ENCODE results near the gene ARHGAP32.

Gene ARHGAP32

DNA sequence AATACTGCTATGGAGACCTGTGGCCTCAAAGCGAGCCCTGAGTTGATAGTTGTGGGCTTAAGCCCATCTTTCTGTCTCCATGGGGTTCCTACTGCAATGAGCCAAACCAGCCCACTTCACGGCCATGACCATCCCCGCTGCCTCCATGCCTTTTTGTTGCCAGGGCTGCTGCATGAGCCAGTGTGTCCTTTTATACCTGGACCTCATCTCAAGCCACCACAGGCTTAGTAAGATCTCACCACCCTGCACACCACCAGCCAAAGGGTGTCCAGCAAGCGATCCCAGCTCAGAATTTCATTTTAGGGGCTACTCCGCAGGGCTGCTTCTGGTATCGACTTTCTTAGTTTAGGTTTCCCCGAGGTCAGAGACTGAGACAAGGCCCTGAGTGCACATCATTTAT is 257.8 kb downstream of the ARHGAP32 start:
- DNase-seq (ENCODE audit: low read depth in 2 of 2): no peak
- H3K4me3 ChIP-seq (replicated peaks in 1 of 2; ENCODE audit: low read depth in 2 of 2, low read length in 2 of 2): no peak overlapping the region

DNA sequence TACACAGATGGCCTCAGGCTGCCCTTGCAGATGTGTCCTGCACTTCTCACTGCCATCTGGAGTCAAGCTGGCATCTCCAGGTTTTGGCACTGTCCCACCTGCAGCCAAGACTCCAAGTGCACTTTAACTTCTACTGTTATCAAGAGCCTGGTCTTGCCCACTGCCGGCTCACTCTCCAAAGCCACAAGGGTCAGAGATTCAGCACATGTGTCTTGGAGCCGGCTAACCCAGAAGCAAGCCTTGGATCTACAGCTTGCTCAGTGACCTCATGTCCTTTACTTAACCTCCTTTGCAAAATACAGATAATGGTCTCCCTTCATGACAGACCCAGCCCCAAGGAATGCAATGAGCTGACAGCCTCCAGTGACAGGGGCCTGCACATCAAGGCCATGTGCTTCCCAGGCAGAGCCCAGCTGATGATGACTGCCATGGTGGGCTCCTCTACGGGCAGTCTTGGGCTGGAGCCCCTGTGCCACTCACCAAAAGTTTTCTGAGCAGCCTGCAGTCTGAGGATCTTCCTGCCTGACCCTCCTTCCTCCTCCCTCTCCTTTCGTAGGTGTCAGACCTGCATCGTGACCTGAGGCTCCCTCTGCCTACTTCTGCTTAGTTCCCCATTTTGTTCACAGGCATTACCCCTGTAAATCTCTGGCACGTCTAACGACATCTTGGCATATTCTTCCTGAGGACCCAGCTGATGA is 258.5 kb downstream of the ARHGAP32 start:
- DNase-seq (ENCODE audit: low read depth in 2 of 2): no peak
- TF ChIP-seq, protein P1, sequence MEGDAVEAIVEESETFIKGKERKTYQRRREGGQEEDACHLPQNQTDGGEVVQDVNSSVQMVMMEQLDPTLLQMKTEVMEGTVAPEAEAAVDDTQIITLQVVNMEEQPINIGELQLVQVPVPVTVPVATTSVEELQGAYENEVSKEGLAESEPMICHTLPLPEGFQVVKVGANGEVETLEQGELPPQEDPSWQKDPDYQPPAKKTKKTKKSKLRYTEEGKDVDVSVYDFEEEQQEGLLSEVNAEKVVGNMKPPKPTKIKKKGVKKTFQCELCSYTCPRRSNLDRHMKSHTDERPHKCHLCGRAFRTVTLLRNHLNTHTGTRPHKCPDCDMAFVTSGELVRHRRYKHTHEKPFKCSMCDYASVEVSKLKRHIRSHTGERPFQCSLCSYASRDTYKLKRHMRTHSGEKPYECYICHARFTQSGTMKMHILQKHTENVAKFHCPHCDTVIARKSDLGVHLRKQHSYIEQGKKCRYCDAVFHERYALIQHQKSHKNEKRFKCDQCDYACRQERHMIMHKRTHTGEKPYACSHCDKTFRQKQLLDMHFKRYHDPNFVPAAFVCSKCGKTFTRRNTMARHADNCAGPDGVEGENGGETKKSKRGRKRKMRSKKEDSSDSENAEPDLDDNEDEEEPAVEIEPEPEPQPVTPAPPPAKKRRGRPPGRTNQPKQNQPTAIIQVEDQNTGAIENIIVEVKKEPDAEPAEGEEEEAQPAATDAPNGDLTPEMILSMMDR (IDR thresholded peaks at IDR 0.05; ENCODE audit: low read depth, low read length): no peak
- no peak overlapping the region for H3K4me3 ChIP-seq (replicated peaks in 1 of 2; ENCODE audit: low read depth in 2 of 2, low read length in 2 of 2)

More for the DNA sequence above, 257.8 kb downstream of the ARHGAP32 start:
- TF ChIP-seq, protein P1 (IDR thresholded peaks at IDR 0.05; ENCODE audit: low read depth, low read length): no peak

DNA sequence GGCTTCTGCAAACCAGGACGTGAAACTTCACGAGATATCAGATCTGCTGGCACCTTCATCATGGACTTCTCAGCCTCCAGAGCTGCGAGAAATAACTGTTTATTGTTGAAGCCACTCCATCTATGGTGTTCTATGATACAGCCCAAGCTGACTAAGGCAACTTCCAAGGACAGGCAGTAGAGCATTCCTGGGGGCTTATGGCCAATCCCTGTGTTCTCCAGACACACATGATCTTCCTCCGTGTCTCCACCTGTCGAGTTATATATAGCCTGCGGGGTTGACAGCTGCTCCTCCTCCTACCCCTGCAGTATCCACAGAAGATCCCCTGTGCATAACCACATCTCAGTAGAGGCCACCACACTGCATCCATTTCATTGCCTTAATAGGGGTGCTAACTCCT is 260.5 kb downstream of the ARHGAP32 start:
- H3K4me3 ChIP-seq (replicated peaks in 1 of 2; ENCODE audit: low read depth in 2 of 2, low read length in 2 of 2): no peak overlapping the region
- no peak for DNase-seq (ENCODE audit: low read depth in 2 of 2)
- TF ChIP-seq, protein P1 (IDR thresholded peaks at IDR 0.05; ENCODE audit: low read depth, low read length): no peak

DNA sequence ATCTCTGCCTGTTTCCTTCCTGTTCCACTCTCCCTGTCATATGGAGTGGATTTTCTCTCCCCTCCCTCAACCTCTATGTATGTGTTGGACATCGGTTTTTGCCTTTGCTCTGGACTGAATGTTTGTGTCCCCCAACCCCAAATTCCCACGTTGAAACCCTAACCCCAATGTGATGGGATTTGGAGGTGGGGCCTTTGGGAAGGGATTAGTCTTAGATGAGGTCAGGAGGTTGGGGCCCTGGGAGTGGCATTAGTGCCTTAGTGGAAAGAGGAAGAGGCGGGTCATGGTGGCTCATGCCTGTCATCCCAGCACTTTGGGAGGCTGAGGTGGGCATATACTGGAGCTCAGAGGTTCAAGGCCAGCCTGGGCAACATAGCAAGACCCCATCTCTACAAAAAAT is 261.1 kb downstream of the ARHGAP32 start:
- DNase-seq (ENCODE audit: low read depth in 2 of 2): no peak
- TF ChIP-seq, protein P1 (IDR thresholded peaks at IDR 0.05; ENCODE audit: low read depth, low read length): no peak
- H3K4me3 ChIP-seq (replicated peaks in 1 of 2; ENCODE audit: low read depth in 2 of 2, low read length in 2 of 2): no peak overlapping the region

DNA sequence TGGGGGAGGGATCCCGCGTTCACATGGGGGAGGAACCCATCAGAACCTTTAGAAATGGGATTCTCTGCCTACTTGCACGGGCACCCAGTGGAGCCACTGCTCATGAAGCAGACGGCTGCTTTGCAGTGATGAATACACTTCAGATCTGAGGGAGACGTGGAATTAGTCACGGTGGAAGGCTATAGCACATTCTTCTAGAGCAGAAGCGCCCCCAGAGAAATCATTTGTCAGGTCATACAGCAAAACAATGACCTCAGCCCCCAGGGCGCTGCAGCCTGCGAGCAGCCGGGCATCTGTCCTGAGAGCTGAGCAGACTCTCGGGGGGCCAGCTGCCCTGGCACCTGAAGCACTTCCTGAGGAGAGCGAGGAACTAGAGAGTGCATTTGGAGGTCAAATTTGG is 262.1 kb downstream of the ARHGAP32 start:
- peak; percentile 20 to 43 for DNase-seq (ENCODE audit: low read depth in 2 of 2)
- TF ChIP-seq, protein P1 (IDR thresholded peaks at IDR 0.05; ENCODE audit: low read depth, low read length): no peak
- H3K4me3 ChIP-seq (replicated peaks in 1 of 2; ENCODE audit: low read depth in 2 of 2, low read length in 2 of 2): no peak overlapping the region

DNA sequence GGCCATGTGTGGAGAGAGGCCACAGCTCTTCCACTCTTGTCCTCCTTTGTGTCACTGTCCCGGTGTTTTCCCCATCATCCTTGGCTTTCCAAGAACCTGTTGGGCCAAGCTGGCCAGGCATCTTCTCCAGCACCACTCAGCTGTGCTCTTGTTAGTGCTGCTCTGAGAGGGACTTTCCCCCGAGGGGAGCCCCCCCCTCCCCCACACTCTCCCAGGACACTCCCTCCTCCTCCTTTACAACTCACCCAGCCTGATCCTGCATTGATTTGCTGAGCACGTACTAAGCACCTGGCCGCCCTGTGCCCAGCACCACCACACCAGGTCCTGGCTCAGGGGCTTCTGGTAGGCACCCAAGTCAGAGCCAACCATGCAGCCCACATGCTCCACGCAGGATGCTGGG is 262.7 kb downstream of the ARHGAP32 start:
- DNase-seq (ENCODE audit: low read depth in 2 of 2): no peak
- H3K4me3 ChIP-seq (replicated peaks in 1 of 2; ENCODE audit: low read depth in 2 of 2, low read length in 2 of 2): no peak overlapping the region
- TF ChIP-seq, protein P1 (IDR thresholded peaks at IDR 0.05; ENCODE audit: low read depth, low read length): no peak

DNA sequence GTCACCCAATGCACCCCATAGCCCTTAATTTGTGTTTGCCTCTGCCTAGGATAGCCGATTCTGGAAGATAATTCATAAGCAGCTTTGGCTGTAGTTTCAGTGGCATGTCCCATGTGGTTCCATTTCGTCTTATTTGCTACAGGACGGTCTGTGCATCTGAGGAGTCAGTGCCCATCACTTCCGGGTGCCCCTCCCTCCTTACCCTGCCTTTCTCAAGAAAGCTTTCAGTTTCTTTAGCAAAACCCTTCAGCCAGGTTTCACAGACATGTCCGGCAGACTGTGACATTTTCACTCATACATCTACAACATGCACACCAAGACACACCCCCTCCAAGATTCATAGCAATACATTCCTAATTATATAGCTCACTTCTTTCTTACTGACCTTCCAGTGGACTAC is 263.7 kb downstream of the ARHGAP32 start:
- no peak overlapping the region for H3K4me3 ChIP-seq (replicated peaks in 1 of 2; ENCODE audit: low read depth in 2 of 2, low read length in 2 of 2)
- DNase-seq (ENCODE audit: low read depth in 2 of 2): no peak
- TF ChIP-seq, protein P1 (IDR thresholded peaks at IDR 0.05; ENCODE audit: low read depth, low read length): no peak
